HFF-Myc (cell line): ENCODE results near the gene LHX4.
A peak's percentile ranks its signal among the peaks of the same experiment; 100 is the strongest.

Experiments
- DNase-seq: peaks from one replicate; pipeline ENCODE4 v3.0.0-alpha.2; 2011; ENCODE audit warnings: low read depth; ENCODE audit errors: extremely low read depth
- H3K4me3 ChIP-seq: replicated peaks from 2 replicates; pipeline ENCODE4 v1.5.1; 2011; ENCODE audit warnings: low read depth, mild to moderate bottlenecking, control low read depth, low read length
- CTCF ChIP-seq: IDR thresholded peaks from 2 replicates; pipeline ENCODE4 v1.5.1; 2012; ENCODE audit warnings: mild to moderate bottlenecking, low read depth, low read length, control low read depth; ENCODE audit errors: missing control alignments

LHX4 gene

GRCh38 chr1:180252638-180253536 lies 22.8 kb downstream of the LHX4 start:
- DNase-seq = peak; percentile 33
- H3K4me3 ChIP-seq = no peak overlapping the region
- peak; percentile 94 for TF ChIP-seq CTCF

- no peak for DNase-seq
- H3K4me3 ChIP-seq = no peak overlapping the region
- no peak for TF ChIP-seq CTCF
Measured at GRCh38 chr1:180253585-180254495, 23.8 kb downstream of the LHX4 start.

- TF ChIP-seq CTCF = no peak
- no peak overlapping the region for H3K4me3 ChIP-seq
- DNase-seq = no peak
Measured at GRCh38 chr1:180254496-180254819, 24.4 kb downstream of the LHX4 start.

GRCh38 chr1:180254854-180255253 lies 24.8 kb downstream of the LHX4 start:
- no peak overlapping the region for H3K4me3 ChIP-seq
- DNase-seq = no peak
- TF ChIP-seq CTCF = no peak

- no peak overlapping the region for H3K4me3 ChIP-seq
- no peak for DNase-seq
- no peak for TF ChIP-seq CTCF
Measured at GRCh38 chr1:180255536-180256340, 25.7 kb downstream of the LHX4 start.

- no peak for DNase-seq
- TF ChIP-seq CTCF = no peak
- no peak overlapping the region for H3K4me3 ChIP-seq
Measured at GRCh38 chr1:180256341-180257027, 26.4 kb downstream of the LHX4 start.
